HFFc6 (cell line): ENCODE data around the gene PACRG. TPM values are rescaled to one million over a fixed set of nuclear protein-coding genes. Genes with fewer than 3 reads are reported as not detected.

ENCODE experiments used
- DNase-seq: peaks from one replicate; pipeline ENCODE4 v3.0.0-alpha.2; 2018
- H3K27ac Mint-ChIP-seq: 2 replicates; pipeline ENCODE4 v1.8.0; 2020; ENCODE audit warnings: mild to moderate bottlenecking, mixed read lengths
- H3K27me3 Mint-ChIP-seq: 2 replicates; pipeline ENCODE4 v1.8.0; 2021; ENCODE audit warnings: mild to moderate bottlenecking, moderate library complexity, mixed read lengths; ENCODE audit not compliant: insufficient read depth
- H3K36me3 Mint-ChIP-seq: 2 replicates; pipeline ENCODE4 v1.8.0; 2021; ENCODE audit warnings: low read depth, mixed read lengths
- H3K4me1 Mint-ChIP-seq: 2 replicates; pipeline ENCODE4 v1.8.0; 2020; ENCODE audit warnings: low read depth, mixed read lengths
- H3K4me3 Mint-ChIP-seq: 2 replicates; pipeline ENCODE4 v1.8.0; 2020; ENCODE audit warnings: mild to moderate bottlenecking, moderate library complexity, mixed read lengths
- H3K9me3 Mint-ChIP-seq: 2 replicates; pipeline ENCODE4 v1.8.0; 2020; ENCODE audit warnings: mild to moderate bottlenecking, mixed read lengths
- CTCF ChIP-seq: fragments of 200-600 bp; sonication (generic); IDR thresholded peaks from 2 replicates; pipeline ENCODE4 v1.5.0; 2021; ENCODE audit warnings: antibody characterized with exemption, mild to moderate bottlenecking
- total RNA-seq, 6 experiments: library from RNA; stranded (reverse); fragmentation: NEBNext Ultra II Directional; extraction: Animal tissue kit (Norgen Biotek cat#: 25700); gene quantifications; 2 replicates in 1 of 6; 3 replicates in 5 of 6; pipeline ENCODE4 v1.2.3, GENCODE V29; 2021

Gene PACRG
- total RNA-seq, 6 experiments from 2014 or later = not detected

- Mint-ChIP-seq H3K27ac (no peak overlapping the region), H3K27me3 (peaks cover 7% of the 10 kb centered on the region), H3K4me1 (peaks cover 8% of the 10 kb centered on the region; the same call in 1 of the 2 replicates), H3K4me3 (no peak overlapping the region), H3K9me3 (peaks cover 12% of the 10 kb centered on the region; the same call in 1 of the 2 replicates), H3K36me3 (no peaks in the 10 kb centered on the region; the same call in 1 of the 2 replicates)
- TF ChIP-seq CTCF = no peak
- DNase-seq = no peak
These were observed 454.9 kb downstream of the PACRG start for GRCh38 chr6:163182696-163183095.

GRCh38 chr6:163183806-163184205, 456.0 kb downstream of the PACRG start:
- no peaks in the 10 kb centered on the region; the same call in 1 of the 2 replicates for H3K36me3 Mint-ChIP-seq
- H3K9me3 Mint-ChIP-seq = peaks cover 18% of the 10 kb centered on the region; the same call in 1 of the 2 replicates
- peaks cover 8% of the 10 kb centered on the region for H3K27me3 Mint-ChIP-seq
- DNase-seq = no peak
- H3K4me3 Mint-ChIP-seq = no peak overlapping the region
- no peak overlapping the region for H3K27ac Mint-ChIP-seq
- peaks cover 8% of the 10 kb centered on the region; the same call in 1 of the 2 replicates for H3K4me1 Mint-ChIP-seq
- no peak for TF ChIP-seq CTCF

- no peak for DNase-seq
- Mint-ChIP-seq H3K36me3 (no peaks in the 10 kb centered on the region; the same call in 1 of the 2 replicates), H3K27ac (no peak overlapping the region), H3K27me3 (peaks cover 8% of the 10 kb centered on the region), H3K9me3 (peaks cover 18% of the 10 kb centered on the region; the same call in 1 of the 2 replicates), H3K4me1 (peaks cover 8% of the 10 kb centered on the region; the same call in 1 of the 2 replicates), H3K4me3 (no peak overlapping the region)
- TF ChIP-seq CTCF = no peak
These were observed 458.0 kb downstream of the PACRG start for GRCh38 chr6:163185744-163186143.

GRCh38 chr6:163186527-163186926, 458.8 kb downstream of the PACRG start:
- Mint-ChIP-seq H3K27ac (no peak overlapping the region), H3K27me3 (peaks cover 10% of the 10 kb centered on the region), H3K4me3 (no peak overlapping the region), H3K9me3 (peaks cover 18% of the 10 kb centered on the region; the same call in 1 of the 2 replicates), H3K4me1 (peaks cover under 1% of the 10 kb centered on the region; the same call in 1 of the 2 replicates), H3K36me3 (no peaks in the 10 kb centered on the region; the same call in 1 of the 2 replicates)
- no peak for TF ChIP-seq CTCF
- no peak for DNase-seq

GRCh38 chr6:163187201-163187600, 459.4 kb downstream of the PACRG start:
- H3K27me3 Mint-ChIP-seq = peaks cover 12% of the 10 kb centered on the region
- no peaks in the 10 kb centered on the region; the same call in 1 of the 2 replicates for H3K4me1 Mint-ChIP-seq
- H3K9me3 Mint-ChIP-seq = peaks cover 18% of the 10 kb centered on the region; the same call in 1 of the 2 replicates
- no peak overlapping the region for H3K4me3 Mint-ChIP-seq
- no peak overlapping the region for H3K27ac Mint-ChIP-seq
- DNase-seq = no peak
- no peaks in the 10 kb centered on the region; the same call in 1 of the 2 replicates for H3K36me3 Mint-ChIP-seq
- no peak for TF ChIP-seq CTCF
